ENCODE measurements around the gene TMCO4. TPM values are rescaled to one million over a fixed set of nuclear protein-coding genes. Genes with fewer than 3 reads are reported as not detected.
A peak's percentile ranks its signal among the peaks of the same experiment; 100 is the strongest.

The TMCO4 gene
- total and polyA plus RNA-seq, 2 of the 8 experiments (the other 6 are each of a cell fraction or from before 2014, with no cell fraction given) = 3.0 to 3.1 TPM

DNA sequence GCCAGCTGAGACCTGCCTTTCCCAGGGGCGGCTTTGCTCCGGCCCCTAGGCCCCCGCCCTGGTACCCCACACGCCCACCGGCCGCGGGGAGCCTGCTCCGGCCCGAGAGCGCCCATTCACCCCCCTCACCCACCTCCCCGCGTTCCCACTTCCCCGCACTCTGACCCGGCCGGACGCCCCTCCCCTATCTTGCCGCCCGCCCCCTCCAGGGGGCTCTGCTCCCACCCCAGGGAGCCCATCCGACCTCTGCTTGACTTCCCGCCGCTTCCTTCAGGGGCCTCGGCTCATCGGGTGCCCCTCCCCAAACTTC lies 134.6 kb downstream of the TMCO4 start:
- Histone ChIP-seq H3K23me2 (ENCODE audit: low read depth, low read length) (peaks cover 9% of the 10 kb centered on the region; the same call in 1 of the 2 replicates), H3K18ac (ENCODE audit: extremely low read depth, low read length) (no peak overlapping the region), H2AK5ac (ENCODE audit: low read depth, low read length) (no peak overlapping the region), H2BK20ac (ENCODE audit: low read length) (no peak overlapping the region), H4K5ac (ENCODE audit: insufficient read length, low read depth, low read length) (no peak overlapping the region), H4K20me1 (replicated peaks in 1 of 2; ENCODE audit: control insufficient read depth in 1 of 2, insufficient read depth in 2 of 2, low read length in 2 of 2) (peaks cover 0 to 4% of the 10 kb centered on the region in 2 experiments), H4K91ac (replicated peaks; ENCODE audit: insufficient read length, low read length) (no peak overlapping the region), H3K79me1 (ENCODE audit: low read depth, low read length) (no peaks in the 10 kb centered on the region; the same call in 1 of the 2 replicates), H3K27me3 (replicated peaks in 1 of 4; ENCODE audit: control insufficient read depth in 3 of 4, extremely low read depth in 1 of 4, insufficient read depth in 3 of 4, low read length in 3 of 4) (peaks cover 28 to 50% (median 40%) of the 10 kb centered on the region in 4 experiments), H3K27ac (ENCODE audit: low read depth, low read length) (no peak overlapping the region), H2BK12ac (ENCODE audit: low read depth, low read length) (no peak overlapping the region), H3K23ac (ENCODE audit: insufficient read length) (no peak overlapping the region), H3K56ac (replicated peaks; ENCODE audit: insufficient read length, low read depth, low read length) (no peak overlapping the region), H3K9me3 (ENCODE audit: insufficient read depth in 2 of 2, low read depth in 1 of 2, low read length in 1 of 2) (no peaks in the 10 kb centered on the region), H2BK5ac (ENCODE audit: low read depth, low read length) (no peak overlapping the region), H3K9ac (replicated peaks in 1 of 4; ENCODE audit: extremely low read depth in 1 of 4, low read depth in 3 of 4, low read length in 3 of 4) (no peak overlapping the region), H2AFZ (ENCODE audit: low read length) (no peak overlapping the region), H3K36me3 (ENCODE audit: control insufficient read depth in 2 of 4, insufficient read depth in 4 of 4, low read length in 3 of 4) (no peaks in the 10 kb centered on the region; a peak in 1 of 8 replicates), H3K14ac (ENCODE audit: insufficient read length) (no peak overlapping the region), H2BK120ac (replicated peaks; ENCODE audit: low read depth, low read length) (no peak overlapping the region), H3K4ac (replicated peaks; ENCODE audit: insufficient read length, low read depth, low read length) (no peak overlapping the region), H3K4me3 (ENCODE audit: extremely low read depth in 1 of 4, insufficient read depth in 2 of 4, low read depth in 3 of 4, low read length in 4 of 4) (peak overlapping the region; percentile 32 to 67 (median 42)), H3K4me2 (ENCODE audit: insufficient read depth in 1 of 2, low read depth in 2 of 2, low read length in 2 of 2) (peak overlapping the region; percentile 62 to 77), H4K8ac (ENCODE audit: extremely low read depth, insufficient read depth, low read length) (no peak overlapping the region), H2BK15ac (ENCODE audit: low read length) (no peak overlapping the region), H3K79me2 (ENCODE audit: control insufficient read depth in 1 of 2, insufficient read depth in 2 of 2, low read length in 2 of 2) (no peaks in the 10 kb centered on the region), H3K4me1 (replicated peaks in 1 of 4; ENCODE audit: control insufficient read depth in 3 of 4, insufficient read depth in 4 of 4, low read length in 3 of 4) (no peaks in the 10 kb centered on the region; a peak in 3 of 7 replicates)
- ChIA-PET CTCF (ENCODE audit: partially characterized antibody) (interaction anchor here (1.0 to 6.1 kb wide), 3 partner anchors 13 to 50 kb away, joined by 3 to 127 read pairs (median 24); no protein-coding TSS in a partner anchor), POLR2A (ENCODE audit: partially characterized antibody) (no interaction called here)
- no peak for FAIRE-seq
- no CpG with 5 or more reads among the region's 23 CpGs for WGBS, 2 experiments (ENCODE audit: extremely low coverage in 1 of 2, insufficient coverage in 1 of 2, insufficient read length in 1 of 2, insufficient replicate concordance in 2 of 2, low coverage in 1 of 2, low lambda C conversion rate in 2 of 2, missing lambda C conversion rate in 1 of 2)
- no peak for DNase-seq (ENCODE audit: low read depth in 1 of 2, low spot score in 2 of 2)
- TF ChIP-seq POU5F1 (IDR thresholded peaks at IDR 0.05; ENCODE audit: low read depth, low read length) (no peak), JUND (IDR thresholded peaks at IDR 0.05; ENCODE audit: low read length) (no peak), CREB1 (IDR thresholded peaks at IDR 0.05) (no peak), HDAC6 (IDR thresholded peaks at IDR 0.05; ENCODE audit: low read depth, low read length) (no peak), SIN3A (conservative IDR thresholded peaks at IDR 0.05 in 1 of 2, IDR thresholded peaks at IDR 0.05 in 1 of 2; ENCODE audit: low read depth in 1 of 2, low read length in 2 of 2) (no peak), KDM4A (IDR thresholded peaks at IDR 0.05; ENCODE audit: low read depth, low read length, severe bottlenecking) (peak; percentile 36), RAD21 (IDR thresholded peaks at IDR 0.05 in 1 of 2, conservative IDR thresholded peaks at IDR 0.05 in 1 of 2; ENCODE audit: low read depth in 2 of 2, low read length in 2 of 2) (no peak)

Data from H1 (cell line).